LNCaP clone FGC (cell line): Measurements from ENCODE around the gene NDUFAF8.

Experiments
- DNase-seq: peaks from one replicate; pipeline ENCODE4 v3.0.0-alpha.2; 2011; ENCODE audit warnings: low read depth
- H3K4me3 ChIP-seq: 2 replicates; pipeline ENCODE4 v1.5.1; 2011; ENCODE audit warnings: mild to moderate bottlenecking, low read depth, low read length, control low read depth
- TF ChIP-seq, protein P1 (sequence below): IDR thresholded peaks from 2 replicates; pipeline ENCODE4 v1.5.1; 2012; ENCODE audit warnings: mild to moderate bottlenecking; ENCODE audit not compliant: control insufficient read depth, insufficient read depth; ENCODE audit errors: extremely low read depth

Gene NDUFAF8

DNA sequence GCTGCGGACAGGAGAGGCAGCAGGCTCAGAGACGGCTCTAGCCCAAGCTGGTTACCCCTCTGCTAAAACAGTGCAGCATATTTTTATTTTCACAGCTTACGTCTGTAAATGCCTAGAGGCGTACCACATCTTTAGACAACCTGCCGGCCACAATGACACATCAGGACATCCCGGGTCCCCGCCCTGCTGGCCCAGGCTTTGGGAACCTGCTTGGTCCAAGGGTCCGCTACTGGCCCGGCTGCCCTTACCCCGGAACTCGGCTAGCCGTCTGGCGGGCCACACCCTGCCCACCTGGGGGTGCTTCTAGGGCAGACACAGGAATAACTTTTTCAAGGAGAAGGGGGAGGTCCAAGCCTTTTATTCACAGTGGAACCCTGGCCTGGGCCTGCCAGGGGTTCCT is 20.7 kb upstream of the NDUFAF8 start:
- no peak for DNase-seq
- no peak overlapping the region for H3K4me3 ChIP-seq
- TF ChIP-seq, protein P1, sequence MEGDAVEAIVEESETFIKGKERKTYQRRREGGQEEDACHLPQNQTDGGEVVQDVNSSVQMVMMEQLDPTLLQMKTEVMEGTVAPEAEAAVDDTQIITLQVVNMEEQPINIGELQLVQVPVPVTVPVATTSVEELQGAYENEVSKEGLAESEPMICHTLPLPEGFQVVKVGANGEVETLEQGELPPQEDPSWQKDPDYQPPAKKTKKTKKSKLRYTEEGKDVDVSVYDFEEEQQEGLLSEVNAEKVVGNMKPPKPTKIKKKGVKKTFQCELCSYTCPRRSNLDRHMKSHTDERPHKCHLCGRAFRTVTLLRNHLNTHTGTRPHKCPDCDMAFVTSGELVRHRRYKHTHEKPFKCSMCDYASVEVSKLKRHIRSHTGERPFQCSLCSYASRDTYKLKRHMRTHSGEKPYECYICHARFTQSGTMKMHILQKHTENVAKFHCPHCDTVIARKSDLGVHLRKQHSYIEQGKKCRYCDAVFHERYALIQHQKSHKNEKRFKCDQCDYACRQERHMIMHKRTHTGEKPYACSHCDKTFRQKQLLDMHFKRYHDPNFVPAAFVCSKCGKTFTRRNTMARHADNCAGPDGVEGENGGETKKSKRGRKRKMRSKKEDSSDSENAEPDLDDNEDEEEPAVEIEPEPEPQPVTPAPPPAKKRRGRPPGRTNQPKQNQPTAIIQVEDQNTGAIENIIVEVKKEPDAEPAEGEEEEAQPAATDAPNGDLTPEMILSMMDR, result no peak

DNA sequence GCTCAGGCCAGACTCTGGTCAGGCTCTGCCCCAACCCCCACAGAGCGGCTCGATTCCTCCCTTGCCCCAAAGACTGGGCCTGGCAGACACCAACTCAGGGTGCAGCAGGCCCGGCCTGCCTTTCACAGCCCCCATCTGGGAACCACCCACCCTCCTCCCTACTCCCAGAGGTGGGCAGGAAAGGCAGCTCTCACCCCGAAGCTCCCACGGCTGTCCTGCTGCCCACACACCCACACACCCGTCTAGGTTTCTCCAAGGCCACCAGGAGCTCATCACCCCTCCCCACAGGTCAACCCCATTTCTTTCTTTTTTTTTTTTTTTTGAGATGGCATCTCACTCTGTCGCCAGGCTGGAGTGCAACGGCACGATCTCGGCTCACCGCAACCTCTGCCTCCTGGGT is 20.1 kb upstream of the NDUFAF8 start:
- no peak overlapping the region for H3K4me3 ChIP-seq
- DNase-seq, result no peak
- TF ChIP-seq, protein P1, result no peak

DNA sequence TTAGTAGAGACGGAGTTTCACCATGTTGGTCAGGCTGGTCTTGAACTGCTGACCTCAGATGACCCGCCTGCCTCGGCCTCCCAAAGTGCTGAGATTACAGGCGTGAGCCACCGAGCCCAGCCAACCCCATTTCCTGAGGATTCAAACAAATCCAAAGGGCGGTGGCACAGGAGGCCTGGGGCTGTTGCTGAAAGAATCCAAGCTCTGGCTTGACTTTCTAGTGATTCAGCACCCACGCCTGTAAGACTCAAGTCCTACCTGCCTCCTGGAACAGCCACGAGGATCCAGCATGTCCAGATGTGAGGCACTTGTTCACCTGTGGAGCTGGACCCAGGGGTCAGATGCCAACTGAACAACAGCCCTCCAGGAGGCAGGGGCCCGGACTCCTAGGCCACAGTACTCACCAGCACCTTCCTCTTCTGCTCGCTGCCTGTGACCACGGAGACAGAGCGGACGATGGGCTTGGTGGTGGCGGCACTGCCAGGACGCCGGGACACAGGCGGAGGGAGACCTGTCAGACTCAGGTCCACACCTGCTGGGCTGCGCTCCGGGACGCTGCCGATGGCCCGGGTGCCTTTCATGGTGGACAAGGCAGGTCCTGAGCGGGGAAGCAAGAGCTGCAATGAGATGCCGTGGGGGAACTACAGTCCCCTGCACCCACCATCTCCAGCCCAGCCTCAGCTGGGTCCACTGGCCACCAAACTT is 19.5 kb upstream of the NDUFAF8 start:
- no peak for DNase-seq
- H3K4me3 ChIP-seq, result no peak overlapping the region
- TF ChIP-seq, protein P1, result no peak

DNA sequence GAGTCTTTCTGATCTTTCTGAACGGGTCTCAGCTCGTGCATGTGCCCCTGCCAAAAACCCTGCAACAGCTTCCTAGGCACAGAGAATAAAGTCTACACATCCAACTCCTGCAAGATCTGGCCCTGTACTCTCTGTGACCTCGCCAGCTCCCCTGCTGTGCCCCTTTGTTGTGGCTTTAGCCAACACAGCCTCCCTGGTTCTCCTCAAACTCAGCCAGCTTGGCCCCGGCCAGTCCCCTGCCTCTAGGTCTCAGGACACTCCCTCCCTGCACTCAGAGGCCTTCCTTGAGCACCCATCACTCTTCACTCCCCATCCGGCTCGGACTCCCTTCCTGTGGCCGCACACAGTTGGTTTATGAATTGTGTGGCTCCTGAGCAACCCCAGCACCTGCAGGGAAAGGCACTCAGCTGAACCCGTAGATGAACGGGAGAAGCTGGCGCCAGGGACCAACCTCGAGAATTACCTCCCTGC is 17.7 kb upstream of the NDUFAF8 start:
- DNase-seq, result no peak
- H3K4me3 ChIP-seq, result peak overlapping the region; percentile 72
- TF ChIP-seq, protein P1, result no peak

DNA sequence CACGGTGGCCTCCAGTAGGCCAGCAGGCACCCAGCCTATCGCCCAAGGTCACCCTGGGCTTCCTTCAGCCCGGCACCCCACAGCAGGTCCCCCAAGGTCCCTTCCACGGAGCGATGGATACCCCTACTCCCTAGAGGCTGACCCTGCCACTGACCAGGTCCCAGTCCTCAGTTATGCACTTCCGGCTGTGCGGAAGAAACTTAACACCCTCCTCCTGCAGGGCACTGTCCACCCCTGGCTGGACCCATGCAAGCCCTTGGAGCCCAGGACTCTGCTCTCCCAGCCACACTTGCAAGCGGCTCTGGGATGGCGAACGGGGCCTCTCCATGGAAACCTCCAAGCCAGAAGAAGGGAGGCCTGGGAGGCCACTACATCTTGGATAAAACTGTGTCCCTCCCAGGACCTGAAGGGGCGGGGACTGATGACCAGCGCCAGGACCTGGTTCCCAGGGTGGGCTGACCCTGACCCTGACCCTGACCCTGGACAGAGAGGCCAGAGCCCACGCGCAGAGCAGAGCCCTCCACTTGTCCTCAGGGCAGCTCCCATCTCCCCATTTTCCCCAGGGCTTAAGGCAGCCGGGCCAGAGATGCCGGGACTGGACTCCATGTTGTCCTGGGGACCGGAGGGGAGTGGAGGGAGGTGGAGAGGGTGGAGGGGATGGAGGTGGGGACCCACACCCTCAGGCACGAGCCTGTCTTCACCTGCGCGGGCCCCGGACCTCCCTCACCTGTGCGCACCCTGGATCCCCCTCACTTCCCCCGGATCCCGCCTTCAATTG is 17.1 kb upstream of the NDUFAF8 start:
- TF ChIP-seq, protein P1, result no peak
- peak overlapping the region; percentile 72 for H3K4me3 ChIP-seq
- no peak for DNase-seq

DNA sequence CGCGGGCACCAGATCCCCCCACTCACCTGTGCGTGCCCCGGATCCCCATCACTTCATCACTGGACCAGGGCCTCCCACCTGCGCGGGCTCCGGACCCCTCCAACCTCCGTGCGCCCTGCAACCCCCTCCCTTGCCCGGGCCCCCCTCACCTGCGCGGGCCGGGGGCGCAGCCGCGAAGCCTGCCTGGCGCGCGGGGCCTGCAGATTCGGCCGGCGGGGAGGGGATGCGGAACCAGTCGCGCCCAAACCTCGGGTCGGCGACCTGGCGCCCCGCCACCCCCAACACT is 16.6 kb upstream of the NDUFAF8 start:
- DNase-seq, result no peak
- H3K4me3 ChIP-seq, result peak overlapping the region; percentile 72
- TF ChIP-seq, protein P1, result no peak
